Measurements from ENCODE around the gene TSPAN9. TPM values are rescaled to one million over a fixed set of nuclear protein-coding genes. Genes with fewer than 3 reads are reported as not detected.

Gene TSPAN9
- total and polyA plus RNA-seq, 9 of the 15 experiments (the other 6 are each of a cell fraction or from before 2014, with no cell fraction given) = 0.23 to 2.1 (median 0.60) TPM; not detected in 2

GRCh38 chr12:3251691-3252090 lies 174.5 kb downstream of the TSPAN9 start (continued):
- TF ChIP-seq ZBTB34 (CRISPR knock-in tag; IDR thresholded peaks at IDR 0.05) (no peak), FOSL1 (tag; conservative IDR thresholded peaks at IDR 0.05) (no peak), ARID3A (IDR thresholded peaks at IDR 0.05; ENCODE audit: borderline replicate concordance, low read depth, low read length) (no peak)

- intact Hi-C loops (cut with micrococcal nuclease) = no loop called here
- Histone ChIP-seq H3K27me3 (ENCODE audit: control insufficient read depth in 2 of 2, insufficient read depth in 2 of 2, low read length in 2 of 2) (peaks cover 0 to 34% of the 10 kb centered on the region in 2 experiments; a peak in 2 of 5 replicates), H3K4me2 (ENCODE audit: insufficient read depth, low read length) (no peak overlapping the region), H3K9me3 (replicated peaks; ENCODE audit: control insufficient read depth, insufficient read depth, low read depth, low read length) (no peaks in the 10 kb centered on the region), H3K79me2 (ENCODE audit: control insufficient read depth, insufficient read depth, low read length) (no peaks in the 10 kb centered on the region), H3K4me3 (no peak overlapping the region), H4K20me1 (replicated peaks; ENCODE audit: control insufficient read depth, insufficient read depth, low read length) (no peaks in the 10 kb centered on the region), H3K27ac (ENCODE audit: extremely low read depth, low read depth, low read length) (no peak overlapping the region), H3K9me1 (ENCODE audit: control insufficient read depth, insufficient read depth, low read length) (no peaks in the 10 kb centered on the region), H3K9ac (ENCODE audit: insufficient read depth in 1 of 2, low read depth in 2 of 2, low read length in 2 of 2) (no peak overlapping the region), H3K36me3 (ENCODE audit: control insufficient read depth, insufficient read depth, low read length) (no peaks in the 10 kb centered on the region), H3K4me1 (replicated peaks in 1 of 2; ENCODE audit: control insufficient read depth in 2 of 2, insufficient read depth in 2 of 2, low read length in 2 of 2) (peaks cover 0 to 4% of the 10 kb centered on the region in 2 experiments; a peak in 1 of 5 replicates), H2AFZ (ENCODE audit: low read depth, low read length) (no peak overlapping the region)
- POLR2A ChIA-PET = interaction anchor here (1.5 kb wide), 1 partner anchor 9 kb away, joined by 3 read pairs; no protein-coding TSS in a partner anchor
- TF ChIP-seq HDAC3 (IDR thresholded peaks at IDR 0.05; ENCODE audit: borderline replicate concordance, partially characterized antibody) = no peak
- no peak for DNase-seq (ENCODE audit: extremely low read depth in 1 of 4, low spot score in 3 of 4)
- ATAC-seq = no peak
- 4% methylated on average over 11 of the region's 13 CpGs for WGBS (ENCODE audit: insufficient coverage, low coverage, missing lambda C conversion rate)
- FAIRE-seq = no peak
- in situ Hi-C loops (cut with MboI) = no loop called here
- no TSS peak for BruUV-seq (replicated peaks)
- CTCF ChIA-PET (ENCODE audit: low intra/inter-chr PET ratio) = no interaction called here
Measured at GRCh38 chr12:3252450-3252891, 175.3 kb downstream of the TSPAN9 start.

All from K562 (cell line).